Upper lobe of left lung (tissue), 6 donors: ENCODE results near the gene CACNA2D1. TPM values are rescaled to one million over a fixed set of nuclear protein-coding genes. Genes with fewer than 3 reads are reported as not detected.

ENCODE experiments used
- ATAC-seq, 2 donors: fragments of 200-7000 bp; cut with Tn5 transposase; one replicate each; pipeline ENCODE4 v1.9.1; 2022; ENCODE audit warnings: mild to moderate bottlenecking in 2 of 2, moderate library complexity in 2 of 2; ENCODE audit not compliant: low FRiP score in 2 of 2
- DNase-seq, 2 donors: peaks; one replicate each; pipeline ENCODE4 v3.0.0-alpha.2; 2019 to 2020
- H3K27ac ChIP-seq, 4 donors: fragments of 200-600 bp; sonication (generic); one replicate each; pipeline ENCODE4 v1.5.1; 2016 to 2019
- H3K27me3 ChIP-seq, 4 donors: fragments of 200-600 bp; sonication (generic); one replicate each; pipeline ENCODE4 v1.5.1; 2017 to 2019
- H3K36me3 ChIP-seq, 4 donors: fragments of 200-600 bp; sonication (generic); one replicate each; pipeline ENCODE4 v1.5.1; 2016 to 2019
- H3K4me1 ChIP-seq, 4 donors: fragments of 200-600 bp; sonication (generic); one replicate each; pipeline ENCODE4 v1.5.1; 2018 to 2019
- H3K4me3 ChIP-seq, 4 donors: fragments of 200-600 bp; sonication (generic); one replicate each; pipeline ENCODE4 v1.5.1; 2017 to 2019; ENCODE audit warnings: mild to moderate bottlenecking in 2 of 4, moderate library complexity in 1 of 4
- H3K9me3 ChIP-seq, 4 donors: fragments of 200-600 bp; sonication (generic); one replicate each; pipeline ENCODE4 v1.5.1; 2018 to 2019
- EP300 ChIP-seq, 4 donors: sonication (generic); formaldehyde crosslinking; IDR thresholded peaks; one replicate each; pipeline ENCODE4 v1.5.1; 2017; ENCODE audit warnings: antibody characterized with exemption in 4 of 4, control low read depth in 2 of 4
- POLR2A ChIP-seq, 4 donors: fragments of 450-650 bp; IDR thresholded peaks; one replicate each; pipeline ENCODE4 v1.5.1; 2016 to 2017; ENCODE audit warnings: antibody characterized with exemption in 4 of 4, mild to moderate bottlenecking in 2 of 4
- POLR2AphosphoS5 ChIP-seq, 2 donors: sonication (generic); formaldehyde crosslinking; IDR thresholded peaks; one replicate each; pipeline ENCODE4 v1.5.1; 2017; ENCODE audit warnings: antibody characterized with exemption in 2 of 2
- WGBS, 2 donors: methylation state at CpG; one replicate each; pipeline ENCODE4 v1.1.5; 2017 to 2018; 5-methylcytosine and 5-hydroxymethylcytosine counted together
- total RNA-seq, 6 donors: library from RNA; depleted of rRNA in 4 of 6; stranded (reverse); fragments of >200 nt in 4 of 6; gene quantifications; one replicate each; pipeline versions ENCODE4 v1.1.0 to v1.2.1, GENCODE V29; 2016 to 2021
- TF ChIP-seq, protein P1 (sequence below), 6 experiments: fragments of 450-650 bp in 4 of 6; fragments of 200-600 bp in 2 of 6; sonication (generic) in 2 of 6; IDR thresholded peaks; one replicate each; pipeline ENCODE4 v1.5.1; 2016 to 2019; ENCODE audit warnings: antibody characterized with exemption in 6 of 6
- donor health status: DM: no; HTN: no; CAD: no; lungs with moderate emphysema.
- donor health status: DM: no; HTN: yes; CAD: no; lungs with severe emphysema.

Gene CACNA2D1
- total RNA-seq, 6 donors from 2014 or later: 6.7 to 85.9 (median 9.6) TPM

- WGBS, 2 donors: 87 to 89% methylated on average over 4 of the region's 4 CpGs
- H3K4me3 ChIP-seq: no peak overlapping the region
- no peaks in the 10 kb centered on the region for H3K36me3 ChIP-seq
- H3K9me3 ChIP-seq: no peaks in the 10 kb centered on the region
- H3K27me3 ChIP-seq: no peaks in the 10 kb centered on the region
- H3K4me1 ChIP-seq: no peaks in the 10 kb centered on the region
- H3K27ac ChIP-seq: no peak overlapping the region
- no peak for TF ChIP-seq POLR2A (IDR thresholded peaks at IDR 0.05)
- no peak for TF ChIP-seq EP300 (IDR thresholded peaks at IDR 0.05)
- TF ChIP-seq POLR2AphosphoS5 (IDR thresholded peaks at IDR 0.05): no peak
- TF ChIP-seq, protein P1, sequence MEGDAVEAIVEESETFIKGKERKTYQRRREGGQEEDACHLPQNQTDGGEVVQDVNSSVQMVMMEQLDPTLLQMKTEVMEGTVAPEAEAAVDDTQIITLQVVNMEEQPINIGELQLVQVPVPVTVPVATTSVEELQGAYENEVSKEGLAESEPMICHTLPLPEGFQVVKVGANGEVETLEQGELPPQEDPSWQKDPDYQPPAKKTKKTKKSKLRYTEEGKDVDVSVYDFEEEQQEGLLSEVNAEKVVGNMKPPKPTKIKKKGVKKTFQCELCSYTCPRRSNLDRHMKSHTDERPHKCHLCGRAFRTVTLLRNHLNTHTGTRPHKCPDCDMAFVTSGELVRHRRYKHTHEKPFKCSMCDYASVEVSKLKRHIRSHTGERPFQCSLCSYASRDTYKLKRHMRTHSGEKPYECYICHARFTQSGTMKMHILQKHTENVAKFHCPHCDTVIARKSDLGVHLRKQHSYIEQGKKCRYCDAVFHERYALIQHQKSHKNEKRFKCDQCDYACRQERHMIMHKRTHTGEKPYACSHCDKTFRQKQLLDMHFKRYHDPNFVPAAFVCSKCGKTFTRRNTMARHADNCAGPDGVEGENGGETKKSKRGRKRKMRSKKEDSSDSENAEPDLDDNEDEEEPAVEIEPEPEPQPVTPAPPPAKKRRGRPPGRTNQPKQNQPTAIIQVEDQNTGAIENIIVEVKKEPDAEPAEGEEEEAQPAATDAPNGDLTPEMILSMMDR (IDR thresholded peaks at IDR 0.05): no peak
- ATAC-seq (no peak), DNase-seq (no peak)
These were observed 48.4 kb downstream of the CACNA2D1 start for GRCh38 chr7:82395147-82395546.

- no peaks in the 10 kb centered on the region for H3K36me3 ChIP-seq
- WGBS, 2 donors: 78 to 82% methylated on average over 2 of the region's 2 CpGs
- TF ChIP-seq, protein P1 (IDR thresholded peaks at IDR 0.05): no peak
- TF ChIP-seq EP300 (IDR thresholded peaks at IDR 0.05): no peak
- no peak for TF ChIP-seq POLR2A (IDR thresholded peaks at IDR 0.05)
- TF ChIP-seq POLR2AphosphoS5 (IDR thresholded peaks at IDR 0.05): no peak
- DNase-seq (no peak), ATAC-seq (no peak)
- no peaks in the 10 kb centered on the region for H3K9me3 ChIP-seq
- no peak overlapping the region for H3K4me3 ChIP-seq
- no peak overlapping the region for H3K27ac ChIP-seq
- H3K27me3 ChIP-seq: no peaks in the 10 kb centered on the region
- no peaks in the 10 kb centered on the region for H3K4me1 ChIP-seq
These were observed 49.7 kb downstream of the CACNA2D1 start for GRCh38 chr7:82393840-82394220.

DNA sequence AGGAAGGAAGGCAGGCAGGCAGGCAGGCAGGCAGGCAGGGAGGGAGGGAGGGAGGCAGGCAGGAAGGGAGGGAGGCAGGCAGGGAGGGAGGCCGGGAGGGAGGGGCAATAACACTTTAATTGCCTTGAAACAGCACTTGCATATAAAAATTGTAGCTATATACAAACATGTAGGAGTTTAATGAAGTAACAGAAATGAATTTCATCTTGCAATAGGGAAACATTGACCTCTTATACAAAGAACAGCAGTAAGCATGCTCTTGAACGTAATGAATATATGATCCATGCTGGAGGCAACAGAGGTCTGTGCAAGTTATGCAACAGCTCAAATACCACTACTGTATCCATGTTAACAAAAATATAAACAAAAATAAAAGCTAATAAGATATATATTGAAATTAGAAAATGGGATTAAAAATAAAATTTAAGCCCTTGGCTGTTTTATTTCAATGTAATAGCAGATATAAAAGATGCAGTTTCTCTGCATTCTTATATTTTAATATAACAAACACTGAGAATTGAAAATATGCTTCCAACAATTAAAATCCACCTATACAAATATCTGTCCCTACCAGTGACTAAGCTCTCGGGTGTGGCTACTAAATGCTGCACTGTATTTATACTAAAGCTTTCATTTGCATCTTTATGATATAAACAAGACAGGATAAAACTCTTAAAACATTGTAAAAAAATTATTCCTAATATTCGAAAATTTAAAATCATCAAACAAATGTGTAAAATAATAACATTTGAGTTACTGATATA, 50.3 kb downstream of the CACNA2D1 start:
- no peaks in the 10 kb centered on the region for H3K27me3 ChIP-seq
- DNase-seq: no peak
- ATAC-seq: no peak
- WGBS, 2 donors: 80 to 85% methylated on average over 4 of the region's 4 CpGs
- H3K4me3 ChIP-seq: no peak overlapping the region
- H3K27ac ChIP-seq: no peak overlapping the region
- no peaks in the 10 kb centered on the region for H3K4me1 ChIP-seq
- H3K9me3 ChIP-seq: no peaks in the 10 kb centered on the region
- no peaks in the 10 kb centered on the region for H3K36me3 ChIP-seq
- TF ChIP-seq POLR2A (IDR thresholded peaks at IDR 0.05): no peak
- no peak for TF ChIP-seq POLR2AphosphoS5 (IDR thresholded peaks at IDR 0.05)
- TF ChIP-seq, protein P1 (IDR thresholded peaks at IDR 0.05): no peak
- TF ChIP-seq EP300 (IDR thresholded peaks at IDR 0.05): no peak

DNA sequence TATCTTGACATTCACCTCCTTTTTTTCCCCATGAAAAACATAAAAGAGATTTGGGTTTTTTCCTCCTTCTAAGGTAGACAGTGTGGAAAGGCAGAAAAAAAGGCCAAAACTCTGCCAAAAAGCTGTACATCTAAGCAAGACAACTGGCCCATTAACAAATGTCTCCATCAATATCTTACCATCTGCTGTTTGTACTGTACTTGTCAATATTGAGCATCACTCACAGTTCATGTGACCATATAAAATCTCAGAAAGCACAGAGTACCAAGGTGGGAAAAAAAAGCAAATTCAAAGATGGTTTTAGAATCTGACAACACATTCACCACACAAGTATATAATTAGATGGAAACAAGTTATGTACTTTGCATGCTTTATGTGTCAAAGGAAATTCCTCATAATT, 52.6 kb downstream of the CACNA2D1 start:
- H3K36me3 ChIP-seq: no peaks in the 10 kb centered on the region
- ATAC-seq (no peak), DNase-seq (no peak)
- H3K4me1 ChIP-seq: no peaks in the 10 kb centered on the region
- H3K27me3 ChIP-seq: no peaks in the 10 kb centered on the region
- TF ChIP-seq, protein P1 (IDR thresholded peaks at IDR 0.05): no peak
- TF ChIP-seq EP300 (IDR thresholded peaks at IDR 0.05): no peak
- no peak for TF ChIP-seq POLR2AphosphoS5 (IDR thresholded peaks at IDR 0.05)
- no peak for TF ChIP-seq POLR2A (IDR thresholded peaks at IDR 0.05)
- no peak overlapping the region for H3K27ac ChIP-seq
- H3K9me3 ChIP-seq: no peaks in the 10 kb centered on the region
- no peak overlapping the region for H3K4me3 ChIP-seq

DNA sequence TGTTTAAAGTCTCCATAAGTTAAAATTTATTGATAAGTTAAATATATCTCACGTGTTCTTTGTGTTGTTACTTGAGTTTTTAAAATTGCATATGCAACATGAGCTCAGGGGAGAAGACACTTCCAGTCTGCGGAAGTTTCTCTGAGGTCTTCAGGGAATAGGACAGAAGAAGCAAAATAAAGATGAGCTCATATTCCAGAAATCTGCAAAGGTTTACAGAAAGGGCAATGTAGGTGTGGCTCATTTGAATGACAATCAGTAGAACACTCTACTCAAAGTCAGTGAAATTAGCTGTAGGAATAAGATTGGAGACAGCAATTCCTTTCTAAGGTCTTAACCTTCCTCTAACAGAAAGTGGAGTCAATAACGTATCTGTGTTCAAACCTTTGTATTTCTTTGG, 53.7 kb downstream of the CACNA2D1 start:
- Histone ChIP-seq H3K27me3 (no peaks in the 10 kb centered on the region), H3K27ac (no peak overlapping the region), H3K4me3 (no peak overlapping the region), H3K4me1 (no peaks in the 10 kb centered on the region), H3K9me3 (no peaks in the 10 kb centered on the region), H3K36me3 (no peaks in the 10 kb centered on the region)
- ATAC-seq (no peak), DNase-seq (no peak)
- no peak for TF ChIP-seq EP300 (IDR thresholded peaks at IDR 0.05)
- no peak for TF ChIP-seq POLR2A (IDR thresholded peaks at IDR 0.05)
- TF ChIP-seq, protein P1 (IDR thresholded peaks at IDR 0.05): no peak
- no peak for TF ChIP-seq POLR2AphosphoS5 (IDR thresholded peaks at IDR 0.05)
- 83 to 90% methylated on average over 3 of the region's 3 CpGs for WGBS, 2 donors
